Fibroblast of mammary gland (primary cell): ENCODE results near the gene ZNF730.
"Not testable (repeated sequence)": the region's sequence is repeated elsewhere in the genome, so short reads cannot be mapped to it uniquely, and the experiment has no call there.

Source experiments
- DNase-seq: peaks from one replicate; pipeline ENCODE4 v3.0.0-alpha.2; 2010; ENCODE audit warnings: low read depth
- H3K4me3 ChIP-seq: 2 replicates; pipeline ENCODE4 v1.5.1; 2011; ENCODE audit warnings: low read depth, mild to moderate bottlenecking, low read length, moderate library complexity; ENCODE audit not compliant: control insufficient read depth
- CTCF ChIP-seq: conservative IDR thresholded peaks from 2 replicates; pipeline ENCODE4 v1.5.1; 2011; ENCODE audit warnings: low read depth, low read length, inconsistent platforms; ENCODE audit not compliant: control insufficient read depth, insufficient read depth

Gene ZNF730

GRCh38 chr19:23116802-23117571, at the start of gene ZNF730:
Gene ZNF730 (plus strand): TSS chr19:23117025. CDS start chr19:23117174, 149 bp downstream.
- peak; percentile 83 for DNase-seq
- H3K4me3 ChIP-seq: peak within 1 kb of the TSS; percentile 74
- no peak for TF ChIP-seq CTCF

GRCh38 chr19:23070353-23071146, 46.3 kb upstream of the ZNF730 start:
- TF ChIP-seq CTCF: peak; percentile 53
- DNase-seq: peak; percentile 59
- H3K4me3 ChIP-seq: peak overlapping the region; percentile 24

- TF ChIP-seq CTCF: no peak
- DNase-seq: peak; percentile 7
- H3K4me3 ChIP-seq: peak overlapping the region; percentile 24
Measured at GRCh38 chr19:23071147-23071511, 45.7 kb upstream of the ZNF730 start.

GRCh38 chr19:23075031-23075733, 41.6 kb upstream of the ZNF730 start:
- peak overlapping the region; percentile 79 for H3K4me3 ChIP-seq
- peak; percentile 74 for DNase-seq

GRCh38 chr19:23077776-23078175, 39.0 kb upstream of the ZNF730 start:
- DNase-seq, H3K4me3 ChIP-seq: not testable (repeated sequence)

More at GRCh38 chr19:23075031-23075733, 41.6 kb upstream of the ZNF730 start:
- TF ChIP-seq CTCF: no peak

GRCh38 chr19:23093832-23094231, 23.0 kb upstream of the ZNF730 start:
- TF ChIP-seq CTCF: no peak
- H3K4me3 ChIP-seq: no peak overlapping the region
- no peak for DNase-seq
